DOHH2 (cell line): ENCODE measurements around the gene SSBP3.

Experiments used
- EZH2phosphoT487 ChIP-seq: fragments of 200-600 bp; sonication (generic); IDR thresholded peaks from 2 replicates; pipeline ENCODE4 v1.6.1; 2017; ENCODE audit warnings: borderline replicate concordance, mild to moderate bottlenecking, antibody characterized with exemption, low read length, moderate library complexity, mixed read lengths
- TF ChIP-seq, protein P1 (sequence below): fragments of 200-600 bp; sonication (generic); IDR thresholded peaks from one replicate; pipeline ENCODE4 v1.5.1; 2014; ENCODE audit warnings: antibody characterized with exemption, mild to moderate bottlenecking, low read depth, low read length; ENCODE audit not compliant: poor library complexity, severe bottlenecking

DNA sequence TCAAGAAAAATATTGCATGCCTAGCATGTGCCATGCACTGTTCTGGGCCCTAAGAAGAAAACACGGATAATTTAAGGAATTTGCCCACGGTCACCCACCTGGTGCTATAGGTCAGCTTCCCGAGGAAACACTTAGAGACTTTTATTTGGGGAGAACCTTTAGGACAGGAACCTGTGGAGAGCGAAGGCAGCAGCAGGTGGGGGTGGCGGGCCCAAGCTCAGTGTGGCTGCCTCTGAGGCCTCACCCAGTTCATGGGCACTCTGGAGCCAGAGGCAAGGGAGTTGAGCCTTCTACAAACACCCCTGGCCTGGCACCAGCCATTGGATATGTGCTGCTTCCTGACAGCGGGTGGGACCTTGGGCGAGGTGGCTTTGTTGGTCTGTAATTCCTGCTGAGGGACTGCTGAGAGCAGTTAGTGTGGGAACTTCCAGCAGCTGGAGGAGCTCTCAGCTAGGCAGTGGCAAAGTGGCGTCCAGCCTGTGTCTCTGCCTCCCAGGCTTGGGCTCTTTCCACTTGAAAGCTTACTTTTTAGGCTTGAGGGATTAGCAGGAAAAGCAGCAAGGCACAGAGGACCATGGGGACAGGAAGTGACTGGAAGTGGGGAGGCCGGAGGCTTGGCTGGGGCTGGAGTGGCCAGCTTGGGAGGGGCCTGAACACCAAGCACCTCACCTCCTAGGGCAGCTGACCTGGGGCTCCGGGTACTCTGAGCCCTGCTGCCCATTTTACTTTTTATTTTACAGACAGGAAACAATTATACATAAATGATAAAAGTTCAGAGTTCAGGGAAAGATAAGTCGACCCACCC, 187.1 kb downstream of the SSBP3 start:
- TF ChIP-seq, protein P1, sequence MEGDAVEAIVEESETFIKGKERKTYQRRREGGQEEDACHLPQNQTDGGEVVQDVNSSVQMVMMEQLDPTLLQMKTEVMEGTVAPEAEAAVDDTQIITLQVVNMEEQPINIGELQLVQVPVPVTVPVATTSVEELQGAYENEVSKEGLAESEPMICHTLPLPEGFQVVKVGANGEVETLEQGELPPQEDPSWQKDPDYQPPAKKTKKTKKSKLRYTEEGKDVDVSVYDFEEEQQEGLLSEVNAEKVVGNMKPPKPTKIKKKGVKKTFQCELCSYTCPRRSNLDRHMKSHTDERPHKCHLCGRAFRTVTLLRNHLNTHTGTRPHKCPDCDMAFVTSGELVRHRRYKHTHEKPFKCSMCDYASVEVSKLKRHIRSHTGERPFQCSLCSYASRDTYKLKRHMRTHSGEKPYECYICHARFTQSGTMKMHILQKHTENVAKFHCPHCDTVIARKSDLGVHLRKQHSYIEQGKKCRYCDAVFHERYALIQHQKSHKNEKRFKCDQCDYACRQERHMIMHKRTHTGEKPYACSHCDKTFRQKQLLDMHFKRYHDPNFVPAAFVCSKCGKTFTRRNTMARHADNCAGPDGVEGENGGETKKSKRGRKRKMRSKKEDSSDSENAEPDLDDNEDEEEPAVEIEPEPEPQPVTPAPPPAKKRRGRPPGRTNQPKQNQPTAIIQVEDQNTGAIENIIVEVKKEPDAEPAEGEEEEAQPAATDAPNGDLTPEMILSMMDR: no peak
- no peak for TF ChIP-seq EZH2phosphoT487
